HG02981 (cell line): Measurements from ENCODE around the gene DDA1.
"Not testable (repeated sequence)": the region's sequence is repeated elsewhere in the genome, so short reads cannot be mapped to it uniquely, and the experiment has no call there.

ENCODE experiments used
- ATAC-seq: cut with Tn5 transposase; IDR thresholded peaks from one replicate; pipeline ENCODE4 v1.9.1; 2021; ENCODE audit warnings: mild to moderate bottlenecking, moderate library complexity; ENCODE audit not compliant: unreplicated experiment

DDA1 gene

DNA sequence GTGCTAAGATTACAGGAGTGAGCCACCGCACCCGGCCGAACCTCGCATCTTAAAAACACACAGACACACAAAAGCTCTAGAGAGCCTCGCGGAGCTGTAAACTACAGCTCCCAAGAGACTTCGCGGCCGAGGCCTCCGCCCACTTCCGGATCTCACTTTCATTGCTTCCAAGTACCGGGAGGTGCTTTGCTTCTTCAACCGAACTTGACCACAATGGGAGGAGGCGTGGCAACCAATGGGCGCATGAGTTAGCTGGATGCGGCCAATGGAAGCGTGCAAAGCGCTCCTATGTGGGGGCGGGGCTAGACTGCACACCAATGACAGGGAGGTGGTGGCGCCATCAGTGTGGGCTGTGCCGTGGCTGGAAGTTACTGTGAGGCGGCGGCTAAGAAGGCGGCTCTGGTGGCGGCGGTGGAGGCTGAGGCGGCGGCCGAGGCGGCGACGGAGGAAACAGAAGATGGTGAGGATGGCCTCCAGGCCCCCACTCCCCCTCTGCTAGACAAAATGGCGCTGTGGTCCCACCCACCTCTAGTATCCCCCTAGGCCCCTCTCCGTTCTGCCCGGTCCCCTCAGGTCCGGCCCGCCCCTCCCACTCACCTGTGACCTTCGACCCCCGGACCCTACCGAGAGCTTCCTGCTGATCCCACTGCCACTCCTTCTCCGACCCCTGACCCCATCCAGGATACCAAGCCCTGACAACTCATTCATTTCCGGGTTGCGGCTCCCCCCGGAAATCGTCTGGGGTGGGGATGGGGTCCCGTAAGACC is at the start of gene DDA1:
TSS of gene DDA1 (plus strand) at position 366 of the 767 bp plus-strand sequence. CDS start at position 458, 92 bp downstream.
- ATAC-seq: peak; percentile 53

DNA sequence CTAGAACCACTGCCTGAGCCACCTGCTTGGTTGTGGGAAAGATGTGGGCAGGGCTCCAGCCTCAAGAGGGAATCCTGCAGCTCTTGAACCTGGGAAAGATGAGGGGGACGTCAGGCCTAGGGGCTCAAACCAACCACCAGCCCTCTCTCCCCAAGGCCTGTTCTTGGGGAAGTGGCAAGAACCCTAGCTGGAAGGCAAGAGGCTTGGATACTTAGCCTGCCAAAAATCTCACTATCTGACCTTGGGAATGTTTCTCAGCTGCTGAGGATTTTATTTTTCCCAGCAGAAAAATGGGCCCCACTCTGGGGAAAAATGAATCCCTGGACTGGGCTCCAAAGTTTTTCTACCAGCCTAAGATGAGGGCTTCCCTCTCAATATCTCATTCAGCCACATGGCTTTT is 49.4 kb upstream of the DDA1 start:
- ATAC-seq: no peak

DNA sequence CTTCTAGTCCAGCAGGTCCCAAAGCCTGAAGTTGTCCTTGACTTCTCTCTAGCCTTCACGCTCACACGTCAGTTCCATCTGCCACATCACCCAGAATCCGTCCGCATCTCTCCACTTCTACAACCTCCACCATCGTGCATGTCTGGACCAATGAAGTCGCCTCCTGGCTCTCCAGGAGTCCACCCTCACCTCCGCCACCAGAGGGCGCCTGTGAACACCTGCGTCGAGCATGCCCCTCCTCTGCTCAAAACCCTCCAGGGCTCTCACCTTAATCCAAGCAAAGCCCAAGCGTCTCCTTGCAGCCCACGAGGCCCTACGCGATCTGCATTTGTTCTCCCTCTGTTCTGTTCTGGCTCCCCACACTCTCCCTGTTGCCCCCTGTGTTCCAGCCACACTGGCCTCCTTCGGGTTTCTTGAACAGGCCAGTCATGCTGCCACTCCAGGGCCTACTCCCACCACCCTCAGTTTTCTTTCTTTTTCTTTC is 48.5 kb upstream of the DDA1 start:
- ATAC-seq: peak; percentile 69

DNA sequence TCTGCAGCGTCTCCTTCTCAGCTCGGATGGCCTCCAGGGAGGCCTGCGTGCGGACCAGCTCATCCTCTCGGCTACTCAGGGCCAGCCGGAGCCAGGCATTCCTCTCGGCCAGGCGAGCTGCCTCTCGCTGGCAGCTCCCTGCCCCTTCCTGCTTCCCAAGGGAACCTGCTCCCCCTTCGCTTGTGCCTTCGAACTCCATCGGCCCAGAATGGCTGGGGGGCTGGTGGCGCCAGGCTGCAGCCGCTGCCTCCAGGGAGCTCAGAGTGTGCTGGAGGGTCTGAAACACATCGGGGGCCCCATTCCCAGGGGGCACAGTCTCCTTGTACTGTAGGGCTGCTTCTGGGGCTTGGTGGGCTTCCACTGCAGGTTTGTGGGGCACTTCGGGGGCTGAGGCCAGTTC is 46.8 kb upstream of the DDA1 start:
- no peak for ATAC-seq

DNA sequence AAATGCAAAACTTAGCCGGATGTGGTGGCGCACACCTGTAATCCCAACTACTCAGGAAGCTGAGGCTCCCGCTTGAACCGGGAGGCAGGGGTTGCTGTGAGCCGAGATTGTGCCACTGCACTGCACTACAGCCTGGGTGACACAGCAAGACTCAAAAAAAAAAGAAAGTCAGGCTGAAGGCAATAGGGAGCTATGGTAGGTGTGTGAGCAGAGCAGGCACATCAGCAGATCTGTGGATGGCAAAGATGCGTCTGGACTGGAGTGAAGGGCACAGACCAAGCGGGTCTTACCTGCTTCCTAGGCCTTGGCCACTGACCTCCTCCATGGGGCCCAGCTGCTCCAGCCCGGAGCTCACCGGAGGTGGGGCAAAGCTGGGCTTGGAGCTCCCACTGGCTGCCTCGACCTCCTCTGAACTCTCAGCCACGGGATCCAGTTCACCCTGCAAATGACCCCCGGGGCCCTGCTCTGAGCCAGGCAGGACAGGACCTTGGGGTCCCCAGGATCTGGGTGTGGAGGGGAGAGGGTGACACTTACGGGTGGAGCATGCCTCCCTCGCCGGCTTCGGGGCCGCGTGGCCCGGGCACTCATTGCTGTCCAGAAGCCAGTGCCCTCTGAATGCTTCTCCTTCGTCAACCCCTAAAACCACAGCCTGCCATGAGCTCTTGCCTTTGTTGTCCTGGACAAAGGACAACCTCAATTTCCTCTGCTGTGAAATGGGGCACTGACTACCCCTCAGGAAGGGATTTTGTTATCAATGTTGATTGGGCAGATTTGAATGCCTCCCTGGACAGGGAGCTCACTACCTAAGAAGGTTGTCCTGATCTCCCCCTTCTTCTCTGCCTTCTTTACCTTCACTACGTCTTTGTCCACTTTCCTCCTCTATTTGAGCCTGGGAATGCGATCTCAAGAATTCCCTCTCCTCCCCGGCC is 45.4 kb upstream of the DDA1 start:
- ATAC-seq: no peak

DNA sequence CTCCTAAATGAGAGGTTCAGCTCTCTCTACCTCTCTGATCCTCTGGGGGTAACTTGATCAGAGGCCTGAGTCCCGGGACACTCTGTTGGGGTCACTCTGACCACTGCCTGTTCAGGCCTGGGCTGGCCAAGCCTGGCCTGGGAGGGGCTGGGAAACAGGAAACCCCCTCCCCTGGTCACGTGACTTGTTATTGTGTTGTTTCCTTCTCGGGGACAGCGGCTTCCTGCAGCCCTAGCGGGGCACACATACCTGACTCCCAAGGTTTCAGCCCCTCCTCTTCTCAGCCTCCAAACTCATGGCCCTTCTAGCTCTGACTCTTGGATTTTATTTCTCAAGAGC is 44.8 kb upstream of the DDA1 start, which contains the start of gene USHBP1:
TSS of gene USHBP1 (minus strand) at position 105 of the 339 bp plus-strand sequence. CDS start 446 bp downstream, outside the sequence.
- ATAC-seq: no peak

DNA sequence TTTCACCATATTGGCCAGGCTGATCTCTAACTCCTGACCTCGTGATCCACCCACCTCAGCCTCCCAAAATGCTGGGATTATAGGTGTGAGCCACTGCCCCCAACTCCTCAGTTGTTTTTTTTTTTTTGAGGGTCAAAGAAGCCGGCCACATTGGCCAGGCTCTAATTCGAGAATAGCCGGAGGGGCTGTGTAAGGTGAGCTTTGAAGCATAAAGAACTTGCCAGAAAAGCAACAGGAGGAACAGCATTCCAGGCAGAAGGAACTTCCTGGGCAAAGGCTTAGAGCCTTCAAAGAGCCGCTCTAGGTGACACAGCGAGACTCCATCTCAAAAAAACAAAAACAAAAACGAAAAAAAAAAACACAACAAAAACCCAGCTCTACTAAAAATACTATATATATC is 43.3 kb upstream of the DDA1 start:
- ATAC-seq: no peak

DNA sequence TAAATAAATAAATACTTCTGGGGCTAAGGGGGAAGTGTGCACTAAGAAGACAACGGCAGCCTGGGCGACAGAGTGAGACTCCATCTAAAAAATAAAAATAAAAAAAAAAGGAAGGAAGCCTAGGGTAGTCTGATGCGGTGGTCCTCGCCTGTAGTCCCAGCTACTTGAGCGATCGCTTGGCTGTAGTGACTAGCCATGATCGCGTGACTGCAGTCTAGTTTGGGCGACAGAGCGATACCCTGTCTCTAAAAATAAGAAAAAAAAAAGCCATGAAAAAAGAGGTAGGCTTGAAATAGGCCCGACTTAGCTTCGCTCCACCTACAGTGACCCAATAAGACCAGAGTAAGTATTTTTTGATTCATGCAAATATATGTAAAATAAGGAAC is 42.8 kb upstream of the DDA1 start:
- ATAC-seq: no peak

DNA sequence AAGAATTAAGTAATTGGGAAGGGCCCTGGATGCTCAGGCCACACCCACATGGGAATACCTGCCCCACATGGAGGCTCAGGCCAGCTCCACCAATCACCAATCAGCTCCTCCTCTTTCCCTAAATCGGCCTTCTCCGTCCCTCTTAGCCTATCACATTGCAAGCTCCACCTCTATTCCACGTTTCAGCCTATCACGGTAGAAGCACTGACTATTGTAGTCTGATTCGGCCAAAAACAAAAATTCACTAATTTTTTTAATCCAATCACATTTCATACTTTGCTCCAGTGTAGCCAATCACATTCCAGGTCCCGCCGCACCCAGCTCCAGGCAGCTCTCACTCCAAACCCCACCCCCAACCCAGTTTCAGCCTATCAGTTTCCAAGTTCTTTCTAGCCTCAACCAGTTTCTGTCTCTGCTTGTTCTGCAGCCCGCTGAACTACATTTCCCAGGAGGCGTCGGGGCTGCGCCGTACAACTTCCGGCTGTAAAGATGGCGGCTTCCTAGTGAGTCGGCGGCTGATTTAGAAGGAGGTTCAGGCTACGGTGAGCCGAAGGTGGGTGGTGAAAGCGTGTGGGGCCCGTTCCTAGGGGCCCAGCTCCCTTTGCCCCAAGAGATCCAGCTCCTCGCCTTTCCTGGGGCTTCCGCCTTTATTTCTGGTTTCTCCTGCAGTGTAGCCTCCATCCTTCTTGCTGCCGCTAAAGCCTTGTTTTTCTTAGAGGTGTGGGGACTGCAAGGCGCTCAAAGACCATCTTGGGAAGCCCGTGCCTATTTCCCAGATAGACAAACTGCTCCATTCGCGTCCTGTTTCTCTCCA is 42.2 kb upstream of the DDA1 start, which contains the start of gene BABAM1:
TSS of gene BABAM1 (plus strand) at position 469 of the 814 bp plus-strand sequence. CDS start 1,364 bp downstream, outside the sequence.
- ATAC-seq: peak; percentile 87

DNA sequence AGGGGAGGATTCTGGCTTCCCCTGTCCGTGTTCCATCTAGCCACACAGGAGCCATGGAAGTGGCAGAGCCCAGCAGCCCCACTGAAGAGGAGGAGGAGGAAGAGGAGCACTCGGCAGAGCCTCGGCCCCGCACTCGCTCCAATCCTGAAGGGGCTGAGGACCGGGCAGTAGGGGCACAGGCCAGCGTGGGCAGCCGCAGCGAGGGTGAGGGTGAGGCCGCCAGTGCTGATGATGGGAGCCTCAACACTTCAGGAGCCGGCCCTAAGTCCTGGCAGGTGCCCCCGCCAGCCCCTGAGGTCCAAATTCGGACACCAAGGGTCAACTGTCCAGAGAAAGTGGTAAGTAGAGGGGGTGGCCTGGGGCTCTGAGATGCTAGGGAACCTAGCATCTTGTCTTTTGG is 40.6 kb upstream of the DDA1 start:
- no peak for ATAC-seq

DNA sequence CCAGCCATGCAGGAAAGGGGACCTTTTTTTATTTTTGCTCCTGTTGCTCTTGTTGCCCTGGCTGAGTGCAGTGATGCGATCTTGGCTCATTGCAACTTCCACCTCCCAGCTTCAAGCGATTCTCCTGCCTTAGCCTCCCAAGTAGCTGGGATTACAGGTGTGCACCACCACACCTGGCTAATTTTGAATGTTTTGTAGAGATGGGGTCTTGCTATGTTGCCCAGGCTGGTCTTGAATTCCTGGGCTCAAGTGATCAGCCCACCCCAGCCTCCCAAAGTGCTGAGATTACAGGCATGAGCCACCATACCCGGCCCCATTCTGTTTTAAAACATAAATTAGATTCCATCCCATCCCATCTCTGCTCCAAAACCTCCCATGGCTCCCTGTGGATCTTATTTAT is 34.5 kb upstream of the DDA1 start:
- ATAC-seq: not testable (repeated sequence)

DNA sequence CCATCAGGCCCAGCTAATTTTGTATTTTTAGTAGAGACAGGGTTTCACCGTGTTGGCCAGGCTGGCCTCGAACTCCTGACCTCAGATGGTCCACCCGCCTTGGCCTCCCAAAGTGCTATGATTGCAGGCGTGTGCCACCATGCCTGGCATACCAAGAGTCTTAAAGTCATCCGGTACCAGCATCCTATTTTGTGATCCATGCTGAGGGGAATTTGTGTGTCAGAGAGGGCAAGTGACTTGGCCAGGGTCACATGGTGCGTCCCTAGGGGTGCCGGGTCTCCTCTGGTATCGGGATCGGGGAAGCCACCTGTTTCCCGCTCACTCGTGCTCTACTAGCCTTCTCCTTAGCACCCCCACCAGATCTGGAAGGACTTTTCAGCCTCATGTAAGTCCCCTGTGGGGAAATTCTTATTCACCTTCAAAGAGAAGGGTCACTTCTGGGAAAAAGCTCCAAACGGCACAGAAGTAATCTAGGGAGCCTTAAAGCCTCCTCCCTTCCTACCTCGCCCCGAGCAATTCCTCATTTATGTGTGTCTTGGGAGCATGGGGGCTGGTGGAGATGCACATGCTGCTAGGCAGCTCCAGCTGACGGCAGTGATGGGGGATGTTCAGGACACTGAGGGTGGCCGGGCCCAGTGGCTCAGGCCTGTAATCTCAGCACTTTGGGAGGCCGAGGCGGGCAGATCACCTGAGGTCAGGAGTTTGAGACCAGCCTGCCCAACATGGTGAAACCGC is 33.8 kb upstream of the DDA1 start:
- ATAC-seq: no peak

DNA sequence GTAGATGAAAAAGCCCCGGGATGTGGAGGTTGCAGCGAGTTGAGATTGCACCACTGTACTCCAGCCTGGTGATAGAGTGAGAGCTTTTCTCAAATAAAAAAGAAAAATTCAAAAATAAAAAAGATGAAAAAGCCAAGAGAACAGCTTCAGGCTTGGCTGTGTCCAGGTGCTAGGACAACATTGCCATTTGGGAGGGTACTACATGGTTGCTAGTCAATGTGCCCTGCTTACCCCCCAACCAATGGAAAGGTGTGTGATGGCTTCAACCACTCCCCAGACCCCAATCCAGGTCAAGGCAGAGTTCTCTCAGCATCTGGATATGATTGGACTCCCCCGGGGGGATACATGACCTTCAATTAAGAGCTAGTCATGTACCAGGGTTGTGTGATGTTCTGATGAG is 29.9 kb upstream of the DDA1 start:
- no peak for ATAC-seq

DNA sequence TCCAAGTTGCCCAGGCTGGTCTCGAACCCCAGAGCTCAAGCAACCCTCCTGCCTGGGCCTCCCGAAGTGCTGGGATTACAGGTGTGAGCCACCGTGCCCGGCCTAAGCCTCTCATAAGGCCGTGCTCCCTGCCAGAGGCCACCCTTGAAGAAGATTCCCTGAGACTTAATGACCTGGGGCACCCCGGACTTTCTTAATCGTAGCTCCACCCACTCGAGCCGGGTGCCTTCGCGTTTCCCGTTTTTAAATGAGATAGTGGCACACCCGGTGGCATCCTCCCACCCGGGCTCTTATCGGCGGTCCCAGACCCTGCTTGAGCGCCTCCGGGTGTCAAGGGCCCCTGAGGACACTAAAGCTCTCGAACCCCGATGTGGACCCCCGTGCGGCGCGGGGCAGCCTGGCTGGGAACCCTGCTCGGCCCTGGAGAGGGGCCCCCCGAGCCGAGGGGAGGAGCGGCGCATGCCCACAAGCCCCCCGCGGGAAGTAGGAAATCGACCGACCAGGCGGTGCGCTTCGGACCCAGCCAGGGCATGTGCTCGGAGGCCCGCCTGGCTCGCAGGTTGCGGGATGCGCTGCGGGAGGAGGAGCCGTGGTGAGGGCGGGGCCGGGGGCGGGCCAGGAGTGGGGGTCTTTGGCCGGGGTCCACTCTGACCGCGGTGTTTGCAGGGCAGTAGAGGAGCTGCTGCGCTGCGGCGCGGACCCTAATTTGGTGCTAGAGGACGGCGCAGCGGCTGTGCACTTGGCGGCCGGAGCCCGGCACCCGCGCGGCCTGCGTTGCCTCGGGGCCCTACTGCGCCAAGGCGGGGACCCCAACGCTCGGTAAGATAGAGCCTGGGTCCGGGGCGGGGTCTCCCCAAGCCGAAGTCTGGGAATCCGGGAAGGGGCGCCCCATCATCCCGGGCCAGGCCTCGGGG is 27.7 kb upstream of the DDA1 start, which contains the start of gene ANKLE1:
TSS of gene ANKLE1 (plus strand) at position 511 of the 914 bp plus-strand sequence. CDS start at position 531, 20 bp downstream.
- no peak for ATAC-seq

DNA sequence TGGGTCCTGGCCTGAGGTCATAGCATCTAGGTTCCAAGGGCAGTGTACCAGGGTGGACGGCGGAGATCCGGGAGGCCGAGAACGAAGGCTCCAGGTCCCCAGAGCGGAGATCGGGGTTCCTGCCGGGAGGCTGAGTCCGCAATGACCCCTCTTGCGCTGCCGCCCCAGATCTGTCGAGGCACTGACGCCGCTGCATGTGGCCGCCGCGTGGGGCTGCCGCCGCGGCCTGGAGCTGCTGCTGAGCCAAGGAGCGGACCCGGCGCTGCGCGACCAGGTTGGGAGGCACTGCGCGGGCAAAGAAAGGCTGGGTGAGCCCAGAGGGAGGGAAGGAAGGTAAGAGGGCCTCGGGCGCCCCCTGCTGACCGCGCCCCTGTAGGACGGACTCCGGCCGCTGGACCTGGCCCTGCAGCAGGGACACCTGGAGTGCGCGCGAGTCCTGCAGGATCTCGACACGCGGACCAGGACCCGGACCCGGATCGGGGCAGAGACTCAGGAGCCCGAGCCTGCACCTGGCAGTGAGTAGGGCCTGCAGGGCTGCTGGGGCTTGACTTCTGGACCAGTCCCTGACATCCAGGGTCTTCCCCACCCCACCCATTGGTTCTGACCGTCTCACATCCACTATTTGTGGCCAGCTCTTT is 26.8 kb upstream of the DDA1 start:
- ATAC-seq: peak; percentile 70

DNA sequence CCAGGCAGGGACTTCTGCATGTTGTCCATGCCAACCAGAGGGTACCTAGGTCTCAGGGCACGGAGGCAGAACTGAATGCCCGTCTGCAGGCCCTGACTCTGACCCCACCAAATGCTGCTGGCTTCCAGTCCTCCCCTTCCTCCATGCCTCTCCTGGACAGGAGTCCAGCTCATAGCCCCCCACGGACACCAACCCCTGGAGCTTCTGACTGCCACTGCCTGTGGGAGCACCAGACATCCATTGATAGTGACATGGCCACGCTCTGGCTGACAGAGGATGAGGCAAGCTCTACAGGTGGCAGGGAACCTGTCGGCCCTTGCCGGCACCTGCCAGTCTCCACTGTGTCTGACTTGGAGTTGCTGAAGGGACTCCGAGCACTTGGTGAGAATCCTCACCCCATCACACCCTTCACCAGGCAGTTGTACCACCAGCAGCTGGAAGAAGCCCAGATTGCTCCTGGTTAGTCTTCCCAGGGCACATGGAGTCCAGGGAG is 25.8 kb upstream of the DDA1 start:
- ATAC-seq: no peak

DNA sequence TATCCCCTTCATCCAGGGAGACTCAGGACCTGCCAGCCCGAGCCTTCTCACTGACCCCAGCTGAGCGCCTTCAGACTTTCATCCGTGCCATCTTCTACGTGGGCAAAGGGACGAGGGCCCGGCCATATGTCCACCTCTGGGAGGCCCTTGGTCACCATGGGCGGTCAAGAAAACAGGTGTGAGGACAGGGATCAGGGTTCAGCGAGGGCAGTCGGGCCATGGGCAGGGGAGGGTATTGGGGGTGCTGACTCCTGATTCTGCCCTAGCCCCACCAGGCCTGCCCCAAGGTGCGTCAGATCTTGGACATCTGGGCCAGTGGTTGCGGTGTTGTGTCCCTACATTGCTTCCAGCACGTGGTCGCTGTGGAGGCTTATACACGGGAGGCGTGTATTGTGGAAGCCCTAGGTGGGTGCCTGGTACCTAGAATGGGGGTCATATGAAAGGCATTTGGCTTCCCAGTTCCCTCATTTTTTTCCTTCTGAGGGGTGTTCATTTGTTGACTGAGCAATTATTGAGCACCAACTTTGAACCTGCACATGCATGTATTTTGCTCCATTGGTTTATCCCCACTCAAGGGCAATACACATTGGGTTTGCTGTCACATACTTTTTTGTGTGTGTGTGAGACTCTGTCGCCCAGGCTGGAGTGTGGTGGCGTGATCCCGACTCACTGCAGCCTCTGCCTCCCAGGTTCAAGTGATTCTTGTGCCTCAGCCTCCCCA is 23.8 kb upstream of the DDA1 start:
- no peak for ATAC-seq

DNA sequence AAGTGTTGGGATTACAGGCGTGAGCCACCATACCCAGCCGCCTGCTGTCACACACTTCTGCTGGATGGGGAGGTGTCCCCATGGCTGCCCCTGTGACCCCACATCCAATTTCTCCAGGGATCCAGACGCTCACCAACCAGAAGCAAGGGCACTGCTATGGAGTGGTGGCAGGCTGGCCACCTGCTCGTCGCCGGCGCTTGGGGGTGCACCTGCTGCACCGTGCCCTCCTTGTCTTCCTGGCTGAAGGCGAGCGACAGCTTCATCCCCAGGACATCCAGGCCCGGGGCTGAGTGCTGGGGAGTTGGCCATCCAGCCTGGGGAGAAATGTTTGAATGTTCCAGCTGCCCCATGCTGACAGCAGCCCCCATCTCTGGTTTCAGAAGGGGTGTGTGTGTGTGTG is 23.1 kb upstream of the DDA1 start:
- ATAC-seq: no peak
